HepG2 (cell line): ENCODE measurements around the gene TIPRL. TPM values are rescaled to one million over a fixed set of nuclear protein-coding genes. Genes with fewer than 3 reads are reported as not detected.
A peak's percentile ranks its signal among the peaks of the same experiment; 100 is the strongest.

Experiments
- CAMTA2 ChIP-seq: sonication (generic); formaldehyde crosslinking; IDR thresholded peaks from 2 replicates; pipeline ENCODE4 v1.4.0; 2020; ENCODE audit warnings: mild to moderate bottlenecking, missing genetic modification reagents, borderline replicate concordance
- FOXO1 ChIP-seq: sonication (generic); formaldehyde crosslinking; IDR thresholded peaks from 2 replicates; pipeline ENCODE4 v1.4.0; 2020; ENCODE audit warnings: missing genetic modification reagents
- HES4 ChIP-seq: sonication (generic); formaldehyde crosslinking; IDR thresholded peaks from 2 replicates; pipeline ENCODE4 v1.9.0; 2021; ENCODE audit warnings: mild to moderate bottlenecking, missing genetic modification reagents, borderline replicate concordance
- IRF2 ChIP-seq: IDR thresholded peaks from 2 replicates; pipeline ENCODE4 v1.6.1; 2018; ENCODE audit warnings: missing genetic modification reagents, missing compliant biosample characterization
- KLF9 ChIP-seq: IDR thresholded peaks from 2 replicates; pipeline ENCODE4 v1.6.1; 2016; ENCODE audit warnings: low read depth
- NFKBIZ ChIP-seq: IDR thresholded peaks from 2 replicates; pipeline ENCODE4 v1.6.1; 2018; ENCODE audit warnings: missing genetic modification reagents, missing compliant biosample characterization
- NR2F1 ChIP-seq, 2 experiments: fragments of 450-650 bp in 1 of 2; formaldehyde crosslinking in 1 of 2; IDR thresholded peaks; 2 replicates each; pipeline versions ENCODE4 v1.5.0 to v1.6.1; 2016 to 2020; ENCODE audit warnings: mild to moderate bottlenecking in 1 of 2, missing compliant biosample characterization in 1 of 2, missing genetic modification reagents in 1 of 2, moderate library complexity in 1 of 2
- PLSCR1 ChIP-seq: sonication (generic); formaldehyde crosslinking; IDR thresholded peaks from 2 replicates; pipeline ENCODE4 v1.5.0; 2020; ENCODE audit warnings: missing genetic modification reagents, mild to moderate bottlenecking, borderline replicate concordance
- PPARG ChIP-seq: conservative IDR thresholded peaks from 2 replicates; pipeline ENCODE4 v1.6.1; 2016; ENCODE audit warnings: missing biosample characterization, missing genetic modification reagents
- RARG ChIP-seq: sonication (generic); formaldehyde crosslinking; IDR thresholded peaks from 2 replicates; pipeline ENCODE4 v1.4.0; 2020; ENCODE audit warnings: low read depth, mild to moderate bottlenecking, missing genetic modification reagents
- SATB2 ChIP-seq: sonication (generic); formaldehyde crosslinking; IDR thresholded peaks from 2 replicates; pipeline ENCODE4 v1.5.0; 2020; ENCODE audit warnings: missing genetic modification reagents
- SMAD3 ChIP-seq: sonication (generic); formaldehyde crosslinking; IDR thresholded peaks from 2 replicates; pipeline ENCODE4 v1.4.0; 2020; ENCODE audit warnings: missing genetic modification reagents
- TMF1 ChIP-seq: sonication (generic); formaldehyde crosslinking; IDR thresholded peaks from 2 replicates; pipeline ENCODE4 v1.8.1; 2022; ENCODE audit warnings: low read depth, missing genetic modification reagents
- TRIM24 ChIP-seq: sonication (generic); formaldehyde crosslinking; IDR thresholded peaks from 2 replicates; pipeline ENCODE4 v1.8.0; 2022; ENCODE audit warnings: mild to moderate bottlenecking, missing genetic modification reagents
- ZBTB20 ChIP-seq: sonication (generic); formaldehyde crosslinking; IDR thresholded peaks from 2 replicates; pipeline ENCODE4 v1.8.1; 2023; ENCODE audit warnings: missing genetic modification reagents, low read depth, mild to moderate bottlenecking, borderline replicate concordance
- ZBTB4 ChIP-seq: sonication (generic); formaldehyde crosslinking; IDR thresholded peaks from 2 replicates; pipeline ENCODE4 v1.4.0; 2020; ENCODE audit warnings: missing genetic modification reagents, mild to moderate bottlenecking, borderline replicate concordance
- ZFP36 ChIP-seq: fragments of 150-350 bp; IDR thresholded peaks from 2 replicates; pipeline ENCODE4 v1.6.1; 2018; ENCODE audit warnings: borderline replicate concordance, low read length, low read depth; ENCODE audit not compliant: partially characterized antibody
- ZNF235 ChIP-seq: sonication (generic); formaldehyde crosslinking; IDR thresholded peaks from 2 replicates; pipeline ENCODE4 v1.8.1; 2023; ENCODE audit warnings: mild to moderate bottlenecking, missing genetic modification reagents, borderline replicate concordance
- ZNF30 ChIP-seq: sonication (generic); formaldehyde crosslinking; IDR thresholded peaks from 2 replicates; pipeline ENCODE4 v1.5.0; 2020; ENCODE audit warnings: mild to moderate bottlenecking, missing genetic modification reagents
- ZNF329 ChIP-seq: sonication (generic); formaldehyde crosslinking; IDR thresholded peaks from 2 replicates; pipeline ENCODE4 v1.9.0; 2021; ENCODE audit warnings: low read depth, mild to moderate bottlenecking, missing genetic modification reagents
- ZNF878 ChIP-seq: sonication (generic); formaldehyde crosslinking; IDR thresholded peaks from 2 replicates; pipeline ENCODE4 v1.8.1; 2023; ENCODE audit warnings: mild to moderate bottlenecking, missing genetic modification reagents, moderate library complexity
- polyA plus RNA-seq, 8 experiments: library from polyadenylated mRNA; depleted of rRNA in 3 of 8; stranded (reverse) in 7 of 8; unstranded in 1 of 8; fragments of >200 nt; fragmentation: Illumina TruSeq in 4 of 8; extraction: Trizol in 4 of 8; gene quantifications; 2 replicates each; pipeline versions ENCODE4 v1.2.1 to v1.2.3, GENCODE V29; 2011 to 2016; ENCODE audit warnings: low read depth in 4 of 8, missing spikeins in 1 of 8, mixed read lengths in 1 of 8; ENCODE audit not compliant: insufficient read depth in 1 of 8
- total RNA-seq, 5 experiments: library from RNA; depleted of rRNA; stranded (reverse); fragments of >200 nt; fragmentation: Illumina TruSeq; extraction: Trizol; gene quantifications; 2 replicates each; pipeline ENCODE4 v1.2.3, GENCODE V29; 2016; ENCODE audit warnings: low read depth in 1 of 5
- TF ChIP-seq, protein P1 (sequence below), 2 experiments: fragments of 450-650 bp in 1 of 2; sonication (generic) in 1 of 2; formaldehyde crosslinking; IDR thresholded peaks; 2 replicates each; pipeline versions ENCODE4 v1.5.0 to v1.8.0; 2020 to 2022; ENCODE audit warnings: mild to moderate bottlenecking in 1 of 2, missing genetic modification reagents in 1 of 2

TIPRL gene
- total and polyA plus RNA-seq, 2 of the 13 experiments (the other 11 are each of a cell fraction or from before 2014, with no cell fraction given) = 10.1 to 22.8 TPM

DNA sequence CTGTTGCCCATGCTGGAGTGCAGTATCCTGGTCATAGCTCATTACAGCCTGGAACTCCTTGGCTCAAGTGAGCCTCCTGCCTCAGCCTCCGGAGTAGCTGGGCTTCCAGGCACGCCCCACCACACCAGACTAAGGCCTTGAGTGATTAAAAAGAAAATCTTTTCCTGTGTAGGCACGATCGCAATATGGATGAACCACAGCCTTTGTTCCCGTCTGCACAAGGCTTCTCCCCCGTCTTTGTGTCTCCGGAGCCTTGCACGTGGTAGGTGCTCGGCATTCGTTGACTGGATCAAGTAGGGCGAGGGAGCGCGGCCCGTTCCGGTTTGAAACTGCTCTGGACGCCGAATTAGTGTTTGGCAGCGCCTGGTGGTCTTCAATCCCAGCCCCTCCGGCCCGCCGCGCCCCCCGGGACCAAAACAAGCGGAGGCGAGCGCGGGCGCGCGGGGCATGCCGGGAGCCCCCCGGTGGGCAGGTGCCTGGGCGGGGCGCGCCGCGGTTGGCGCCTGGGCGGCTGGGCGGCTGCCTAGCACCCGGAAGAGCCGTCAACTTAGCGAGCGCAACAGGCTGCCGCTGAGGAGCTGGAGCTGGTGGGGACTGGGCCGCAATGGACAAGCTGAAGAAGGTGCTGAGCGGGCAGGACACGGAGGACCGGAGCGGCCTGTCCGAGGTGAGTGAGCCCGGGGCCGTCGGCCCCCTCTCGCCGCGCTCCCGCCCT is 46.9 kb downstream of the TIPRL start, which contains the start of gene SFT2D2 (continued):
- TF ChIP-seq ZNF30 (CRISPR knock-in tag) (0 out of 2 replicates have a peak, but pooled peaks have one; percentile 70), TRIM24 (CRISPR knock-in tag) (no peak), ZNF878 (no peak), CAMTA2 (CRISPR knock-in tag) (peak; percentile 92; the same call in 1 of the 2 replicates), ZBTB4 (no peak), IRF2 (CRISPR knock-in tag) (0 out of 2 replicates have a peak, but pooled peaks have one; percentile 8), ZFP36 (no peak), ZNF329 (0 out of 2 replicates have a peak, but pooled peaks have one; percentile 79), TMF1 (peak; percentile 58; the same call in 1 of the 2 replicates), KLF9 (CRISPR knock-in tag) (no peak), NR2F1 (CRISPR knock-in tag; IDR thresholded peaks at IDR 0.05) (no peak), PPARG (CRISPR knock-in tag) (no peak), SMAD3 (CRISPR knock-in tag) (no peak), RARG (CRISPR knock-in tag) (0 out of 2 replicates have a peak, but pooled peaks have one; percentile 58), ZBTB20 (CRISPR knock-in tag) (no peak), HES4 (CRISPR knock-in tag) (peak; percentile 92), NFKBIZ (CRISPR knock-in tag) (no peak), SATB2 (peak; percentile 36; the same call in 1 of the 2 replicates), PLSCR1 (CRISPR knock-in tag) (no peak), ZNF235 (CRISPR knock-in tag) (peak; percentile 86), FOXO1 (CRISPR knock-in tag) (peak; percentile 25; the same call in 1 of the 2 replicates)
- TF ChIP-seq, protein P1, sequence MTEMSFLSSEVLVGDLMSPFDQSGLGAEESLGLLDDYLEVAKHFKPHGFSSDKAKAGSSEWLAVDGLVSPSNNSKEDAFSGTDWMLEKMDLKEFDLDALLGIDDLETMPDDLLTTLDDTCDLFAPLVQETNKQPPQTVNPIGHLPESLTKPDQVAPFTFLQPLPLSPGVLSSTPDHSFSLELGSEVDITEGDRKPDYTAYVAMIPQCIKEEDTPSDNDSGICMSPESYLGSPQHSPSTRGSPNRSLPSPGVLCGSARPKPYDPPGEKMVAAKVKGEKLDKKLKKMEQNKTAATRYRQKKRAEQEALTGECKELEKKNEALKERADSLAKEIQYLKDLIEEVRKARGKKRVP (CRISPR knock-in tag; IDR thresholded peaks at IDR 0.05) = no peak
